Measurements from ENCODE around the gene SYTL1.

SYTL1 gene

GRCh38 chr1:27348861-27349783 is 7.3 kb downstream of the SYTL1 start:
- no peak for DNase-seq (ENCODE audit: low read depth, low spot score)

GRCh38 chr1:27349784-27350662 is 8.2 kb downstream of the SYTL1 start:
- no peak for DNase-seq (ENCODE audit: low read depth, low spot score)

- no peak for DNase-seq (ENCODE audit: low read depth, low spot score)
Observed at GRCh38 chr1:27350663-27351540, 9.1 kb downstream of the SYTL1 start.

GRCh38 chr1:27351541-27352107 is 9.8 kb downstream of the SYTL1 start:
- DNase-seq (ENCODE audit: low read depth, low spot score), result no peak

- DNase-seq (ENCODE audit: low read depth, low spot score), result no peak
Observed at GRCh38 chr1:27353166-27353565, 11.3 kb downstream of the SYTL1 start.

- no peak for DNase-seq (ENCODE audit: low read depth, low spot score)
Observed at GRCh38 chr1:27353629-27354028, 11.8 kb downstream of the SYTL1 start.

GRCh38 chr1:27355683-27356082 is 13.9 kb downstream of the SYTL1 start:
- DNase-seq (ENCODE audit: low read depth, low spot score), result no peak

- DNase-seq (ENCODE audit: low read depth, low spot score), result no peak
Observed at GRCh38 chr1:27356277-27356618, 14.4 kb downstream of the SYTL1 start.

GRCh38 chr1:27356619-27357280 is 14.9 kb downstream of the SYTL1 start:
- no peak for DNase-seq (ENCODE audit: low read depth, low spot score)

- DNase-seq (ENCODE audit: low read depth, low spot score), result no peak
Observed at GRCh38 chr1:27357281-27358037, 15.6 kb downstream of the SYTL1 start.

GRCh38 chr1:27358038-27358927 is 16.5 kb downstream of the SYTL1 start:
- no peak for DNase-seq (ENCODE audit: low read depth, low spot score)

GRCh38 chr1:27358928-27359313 is 17.1 kb downstream of the SYTL1 start:
- no peak for DNase-seq (ENCODE audit: low read depth, low spot score)

- DNase-seq (ENCODE audit: low read depth, low spot score), result no peak
Observed at GRCh38 chr1:27359822-27360158, 18.0 kb downstream of the SYTL1 start.

GRCh38 chr1:27360159-27361043 is 18.6 kb downstream of the SYTL1 start:
- DNase-seq (ENCODE audit: low read depth, low spot score), result no peak

GRCh38 chr1:27361044-27361402 is 19.2 kb downstream of the SYTL1 start:
- DNase-seq (ENCODE audit: low read depth, low spot score), result no peak

GRCh38 chr1:27361553-27361952 is 19.7 kb downstream of the SYTL1 start:
- DNase-seq (ENCODE audit: low read depth, low spot score), result no peak

GRCh38 chr1:27363766-27364695 is 22.2 kb downstream of the SYTL1 start:
- no peak for DNase-seq (ENCODE audit: low read depth, low spot score)
